Cardiac fibroblast (primary cell): Measurements from ENCODE around the gene ST6GALNAC6.

Experiments used
- DNase-seq, 2 donors: peaks; one replicate each; pipeline versions ENCODE4 v3.0.0 to v3.0.0-alpha.2; 2010; ENCODE audit warnings: low read depth in 2 of 2
- H3K4me3 ChIP-seq, 2 donors: replicated peaks in 1 of 2; 1 replicate in 1 of 2; 2 replicates in 1 of 2; pipeline ENCODE4 v1.5.1; 2011; ENCODE audit warnings: low read depth in 2 of 2, low read length in 2 of 2, mild to moderate bottlenecking in 2 of 2, moderate library complexity in 1 of 2
- TF ChIP-seq, protein P1 (sequence below): IDR thresholded peaks from one replicate; pipeline ENCODE4 v1.5.1; 2011; ENCODE audit warnings: low read depth, mild to moderate bottlenecking, low read length, inconsistent platforms

Gene ST6GALNAC6

DNA sequence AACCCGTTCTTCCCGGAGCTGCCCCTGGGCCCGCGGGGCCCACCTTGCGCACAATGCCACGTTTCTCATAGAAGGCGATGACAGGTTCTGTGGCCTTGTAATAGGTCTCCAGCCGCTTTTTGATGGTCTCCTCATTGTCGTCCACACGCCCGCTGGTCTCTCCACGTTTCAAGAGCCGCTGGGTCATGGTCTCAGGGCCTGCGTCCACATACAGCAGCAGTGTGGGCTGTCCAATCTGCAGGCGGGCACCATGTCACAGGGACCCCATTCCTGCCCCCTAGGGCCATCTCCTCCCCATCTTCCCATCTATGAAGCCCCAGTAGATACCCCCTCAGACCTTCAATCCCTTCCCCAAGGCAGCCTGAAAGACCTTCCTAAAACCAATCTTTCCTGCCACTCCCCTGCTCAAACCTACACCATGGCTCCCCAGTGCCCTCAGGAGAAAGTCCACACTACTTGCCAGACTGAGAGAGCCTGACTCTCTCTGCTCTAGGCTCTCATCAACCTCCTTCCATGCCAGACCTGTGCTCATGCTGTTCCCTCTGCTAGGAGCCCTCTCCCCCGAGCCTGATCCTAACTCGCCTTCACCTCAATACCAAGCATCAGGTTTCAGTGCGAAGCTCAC is 31.0 kb downstream of the ST6GALNAC6 start:
- H3K4me3 ChIP-seq = no peak overlapping the region
- TF ChIP-seq, protein P1, sequence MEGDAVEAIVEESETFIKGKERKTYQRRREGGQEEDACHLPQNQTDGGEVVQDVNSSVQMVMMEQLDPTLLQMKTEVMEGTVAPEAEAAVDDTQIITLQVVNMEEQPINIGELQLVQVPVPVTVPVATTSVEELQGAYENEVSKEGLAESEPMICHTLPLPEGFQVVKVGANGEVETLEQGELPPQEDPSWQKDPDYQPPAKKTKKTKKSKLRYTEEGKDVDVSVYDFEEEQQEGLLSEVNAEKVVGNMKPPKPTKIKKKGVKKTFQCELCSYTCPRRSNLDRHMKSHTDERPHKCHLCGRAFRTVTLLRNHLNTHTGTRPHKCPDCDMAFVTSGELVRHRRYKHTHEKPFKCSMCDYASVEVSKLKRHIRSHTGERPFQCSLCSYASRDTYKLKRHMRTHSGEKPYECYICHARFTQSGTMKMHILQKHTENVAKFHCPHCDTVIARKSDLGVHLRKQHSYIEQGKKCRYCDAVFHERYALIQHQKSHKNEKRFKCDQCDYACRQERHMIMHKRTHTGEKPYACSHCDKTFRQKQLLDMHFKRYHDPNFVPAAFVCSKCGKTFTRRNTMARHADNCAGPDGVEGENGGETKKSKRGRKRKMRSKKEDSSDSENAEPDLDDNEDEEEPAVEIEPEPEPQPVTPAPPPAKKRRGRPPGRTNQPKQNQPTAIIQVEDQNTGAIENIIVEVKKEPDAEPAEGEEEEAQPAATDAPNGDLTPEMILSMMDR = no peak
- DNase-seq = no peak

DNA sequence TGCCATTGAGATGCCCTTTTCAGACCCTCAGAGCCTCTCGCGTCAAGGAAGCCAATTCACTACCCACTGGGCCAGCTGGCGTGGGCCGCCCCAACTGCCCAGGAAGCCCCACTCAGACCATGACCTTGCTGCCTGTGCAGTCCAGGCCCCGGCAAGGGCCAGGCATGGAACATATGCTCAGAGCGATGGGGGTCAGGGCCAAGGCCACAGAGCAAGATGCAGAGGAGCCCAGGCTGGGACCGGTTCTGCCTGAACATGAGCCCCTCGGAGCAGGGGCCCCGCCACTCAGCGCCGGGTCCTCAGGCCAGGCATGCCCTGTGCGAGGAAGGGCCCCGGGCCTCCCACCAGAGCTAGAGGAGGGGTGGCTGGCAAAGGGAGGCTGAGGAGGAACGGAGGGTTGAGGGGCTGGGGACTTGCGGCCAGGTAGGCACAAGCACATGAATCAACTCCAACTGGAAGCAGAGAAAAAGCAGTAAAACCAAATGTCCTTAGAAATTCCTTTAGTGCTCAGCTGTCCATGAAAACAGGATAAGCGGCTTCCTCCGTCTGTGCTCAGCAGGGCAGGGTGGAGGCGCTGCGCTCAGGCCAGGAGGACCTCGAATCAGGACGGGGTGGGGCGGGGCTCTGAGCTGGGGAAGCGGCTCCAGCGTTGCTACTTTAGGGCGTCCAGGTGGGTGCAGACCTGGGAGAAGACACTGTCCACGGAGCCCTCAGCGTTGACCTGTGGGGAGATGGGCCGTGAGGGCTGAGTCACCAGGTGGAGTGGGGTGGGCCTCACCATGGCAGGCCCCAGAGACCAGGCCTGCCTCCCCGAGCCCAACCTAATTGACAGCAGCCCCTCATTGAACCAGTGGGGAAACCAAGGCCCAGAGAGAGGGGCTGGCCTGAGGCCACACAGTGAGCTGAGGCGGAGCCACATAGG is 31.8 kb downstream of the ST6GALNAC6 start:
- no peak for DNase-seq
- no peak overlapping the region for H3K4me3 ChIP-seq
- TF ChIP-seq, protein P1 = no peak

DNA sequence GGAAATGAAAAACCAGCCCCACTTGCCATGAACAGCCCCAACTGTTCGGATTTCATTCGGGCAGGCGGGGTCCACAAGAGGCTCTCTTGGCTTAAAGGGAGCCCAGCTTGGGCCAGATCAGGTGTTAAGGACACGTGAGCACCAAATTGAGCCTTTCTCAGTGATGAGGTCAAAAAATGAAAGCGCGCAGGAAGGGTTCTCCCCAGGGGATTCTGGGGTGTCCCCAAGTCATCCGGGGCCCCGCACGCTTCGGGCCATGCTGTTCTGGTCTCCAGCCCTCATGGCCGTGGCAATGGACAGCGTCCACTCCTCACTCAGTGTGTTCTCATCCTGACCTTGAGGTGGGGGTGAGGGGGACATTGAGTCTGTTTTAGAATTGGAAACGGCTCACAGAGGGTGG is 32.9 kb downstream of the ST6GALNAC6 start:
- TF ChIP-seq, protein P1 = no peak
- H3K4me3 ChIP-seq = no peak overlapping the region
- no peak for DNase-seq

DNA sequence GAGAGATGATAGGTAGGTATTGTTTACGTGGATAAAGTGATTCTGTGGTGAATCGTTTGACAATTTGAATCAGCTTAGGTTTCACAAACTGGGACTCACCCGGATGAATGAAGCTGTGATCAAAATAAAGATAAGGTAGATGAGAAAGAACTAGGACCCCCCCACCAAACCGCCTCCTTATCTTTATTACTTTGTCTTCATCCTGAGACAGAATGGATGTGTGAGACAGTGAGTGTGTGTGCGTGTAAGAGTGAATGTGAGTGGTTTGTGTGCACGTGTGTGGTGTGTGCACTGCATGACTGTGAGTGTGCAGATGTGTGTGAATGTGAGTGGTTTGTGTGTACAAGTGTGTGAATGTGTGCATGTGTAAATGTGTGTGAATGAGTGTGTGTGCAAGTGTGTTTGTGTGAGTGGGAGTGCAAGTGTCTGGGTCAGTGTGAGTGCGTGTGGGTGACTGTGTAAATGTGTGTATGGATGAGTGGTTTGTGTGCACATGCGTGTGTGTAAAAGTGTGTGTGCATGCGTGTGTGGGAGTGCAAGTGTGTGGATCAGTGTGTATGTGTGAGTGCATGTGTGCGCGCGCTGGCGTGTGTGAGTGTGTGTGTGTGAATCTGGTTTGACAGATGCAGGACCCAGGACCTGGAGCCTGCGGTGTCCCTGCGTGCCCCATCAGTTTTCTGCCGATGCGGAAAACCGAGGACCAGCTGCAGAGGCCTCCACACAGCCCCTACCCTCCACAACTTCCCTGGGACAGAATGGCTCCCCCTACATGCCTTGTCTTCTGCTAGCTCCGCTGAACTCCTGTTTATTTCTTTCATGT is 33.5 kb downstream of the ST6GALNAC6 start:
- DNase-seq = no peak
- TF ChIP-seq, protein P1 = no peak
- H3K4me3 ChIP-seq = no peak overlapping the region

DNA sequence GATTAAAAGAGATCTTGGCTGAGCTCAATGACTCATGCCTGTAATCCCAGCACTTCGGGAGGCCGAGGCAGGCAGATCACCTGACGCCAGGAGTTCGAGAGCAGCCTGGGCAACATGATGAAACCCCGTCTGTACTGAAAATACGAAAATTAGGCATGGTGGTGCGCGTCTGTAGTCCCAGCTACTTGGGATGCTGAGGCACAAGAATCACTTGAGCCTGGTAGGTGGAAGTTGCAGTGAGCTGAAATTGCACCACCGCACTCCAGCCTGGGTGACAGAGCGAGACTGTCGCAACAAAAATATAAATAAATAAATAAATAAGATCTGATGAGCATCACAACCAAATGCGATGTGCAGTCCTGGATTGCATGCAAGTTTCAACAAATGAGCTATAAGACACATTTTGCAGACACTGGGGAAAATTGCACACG is 36.2 kb downstream of the ST6GALNAC6 start:
- no peak overlapping the region for H3K4me3 ChIP-seq
- no peak for DNase-seq
- TF ChIP-seq, protein P1 = no peak
